Retina (tissue), 1 donor: ENCODE data around the gene DGKB.

ENCODE experiments used
- DNase-seq: peaks from one replicate; pipeline ENCODE4 v3.0.0-alpha.2; 2016

The DGKB gene

DNA sequence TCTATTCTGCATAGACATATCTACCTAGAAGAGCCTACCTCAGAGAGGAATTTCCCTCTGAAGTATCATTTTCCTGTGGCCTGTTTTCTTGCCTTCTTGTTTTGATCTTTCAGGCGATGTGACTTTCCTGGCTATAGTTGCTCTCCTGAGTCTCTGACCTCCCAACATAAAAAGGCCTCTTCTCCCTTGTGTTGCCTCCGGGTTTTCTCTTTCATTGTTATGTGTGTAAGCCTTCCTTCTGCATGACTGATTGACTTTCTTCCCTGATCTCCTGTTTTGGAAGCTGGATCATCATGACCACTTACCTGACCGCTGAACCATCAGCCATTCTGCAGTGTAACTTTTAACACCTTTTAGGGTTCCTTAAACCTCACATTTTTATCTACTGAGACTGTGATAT is 471.6 kb downstream of the DGKB start:
- no peak for DNase-seq

DNA sequence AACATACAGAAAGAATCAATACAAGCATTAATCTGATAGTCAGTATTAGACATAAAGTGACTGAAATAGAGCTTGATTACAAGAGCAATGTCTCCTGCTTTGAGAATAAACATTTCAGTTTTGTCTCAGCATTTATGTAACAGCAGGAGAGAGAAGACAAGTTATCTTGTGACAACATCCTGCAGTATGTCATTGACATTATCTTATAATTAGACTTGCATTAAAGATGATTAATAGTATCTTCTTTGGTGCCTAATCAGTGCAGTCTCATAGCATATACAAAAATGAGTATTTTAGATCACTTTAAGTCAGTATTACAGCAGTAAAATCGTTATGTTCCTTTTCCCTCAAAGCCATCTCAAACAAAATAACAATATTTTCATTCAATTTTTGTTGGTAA is 477.0 kb downstream of the DGKB start:
- DNase-seq: no peak

DNA sequence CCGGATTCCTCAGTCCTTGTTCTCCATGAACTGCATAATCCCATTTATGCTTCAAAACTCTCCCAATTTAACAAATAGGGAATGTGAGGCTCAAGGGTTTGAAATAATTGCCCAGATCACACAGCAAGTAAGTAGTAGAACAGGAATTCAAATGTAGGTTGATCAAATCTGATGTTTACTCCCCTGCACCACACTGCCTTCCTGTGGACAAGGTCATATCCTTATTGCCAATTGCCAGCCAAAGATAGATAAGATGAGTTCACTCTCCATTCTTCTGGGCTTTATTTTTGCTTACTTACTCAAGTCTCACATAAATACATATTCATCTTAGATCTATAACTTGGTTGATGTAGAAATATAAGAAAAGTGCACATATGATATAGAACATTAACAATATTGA is 477.9 kb downstream of the DGKB start:
- no peak for DNase-seq

DNA sequence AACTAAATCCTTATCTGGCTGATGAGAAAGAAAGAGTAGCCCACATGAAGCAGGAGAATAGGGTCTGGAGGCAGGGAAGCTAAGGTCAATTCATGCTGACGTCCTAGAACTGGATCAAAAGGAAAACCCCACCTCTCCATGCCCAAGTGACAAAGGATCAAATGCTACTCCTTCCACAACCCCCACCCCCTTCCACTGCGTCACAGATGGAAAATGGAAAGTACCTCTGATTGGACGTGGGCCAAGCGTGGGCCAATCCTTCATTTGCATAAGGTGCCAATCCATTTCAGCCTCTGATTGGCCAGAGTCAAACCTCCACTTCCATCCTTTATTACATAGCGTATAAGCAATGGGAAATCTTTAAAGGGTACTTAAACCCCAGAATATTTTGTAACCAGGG is 481.8 kb downstream of the DGKB start:
- no peak for DNase-seq

- no peak for DNase-seq
Observed at GRCh38 chr7:14419531-14419930, 483.0 kb downstream of the DGKB start.

GRCh38 chr7:14418633-14419032 is 483.9 kb downstream of the DGKB start:
- no peak for DNase-seq

- no peak for DNase-seq
Observed at GRCh38 chr7:14414274-14414986, 488.1 kb downstream of the DGKB start.

- no peak for DNase-seq
Observed at GRCh38 chr7:14407246-14408015, 495.1 kb downstream of the DGKB start.

GRCh38 chr7:14403587-14403986 is 499.0 kb downstream of the DGKB start:
- no peak for DNase-seq

GRCh38 chr7:14400271-14400670 is 502.3 kb downstream of the DGKB start:
- DNase-seq: no peak

- no peak for DNase-seq
Observed at GRCh38 chr7:14398526-14398925, 504.0 kb downstream of the DGKB start.

DNA sequence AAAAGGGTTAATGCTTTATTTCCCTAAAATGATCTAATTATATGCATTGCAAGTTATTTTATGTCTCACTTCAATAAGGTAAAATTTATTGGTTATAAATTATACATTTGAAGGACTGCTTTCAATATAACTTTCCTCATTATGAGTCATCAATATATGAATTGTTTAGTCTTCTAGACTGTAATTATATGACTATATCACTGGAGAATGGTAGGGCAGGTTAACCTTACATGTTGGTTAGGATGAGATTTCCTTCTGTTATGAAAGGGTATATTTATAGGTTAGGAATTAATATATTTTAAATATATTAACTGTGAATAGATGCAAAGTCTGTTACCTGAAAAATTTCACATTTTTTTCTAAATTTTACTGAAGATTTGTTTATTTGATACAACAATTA is 506.7 kb downstream of the DGKB start:
- DNase-seq: no peak

GRCh38 chr7:14394786-14395185 is 507.8 kb downstream of the DGKB start:
- DNase-seq: no peak

- no peak for DNase-seq
Observed at GRCh38 chr7:14389595-14389994, 513.0 kb downstream of the DGKB start.

- peak; percentile 50 for DNase-seq
Observed at GRCh38 chr7:14389181-14389591, 513.4 kb downstream of the DGKB start.

- no peak for DNase-seq
Observed at GRCh38 chr7:14385074-14385473, 517.5 kb downstream of the DGKB start.

GRCh38 chr7:14381936-14382335 is 520.6 kb downstream of the DGKB start:
- no peak for DNase-seq

- no peak for DNase-seq
Observed at GRCh38 chr7:14381306-14381705, 521.2 kb downstream of the DGKB start.

DNA sequence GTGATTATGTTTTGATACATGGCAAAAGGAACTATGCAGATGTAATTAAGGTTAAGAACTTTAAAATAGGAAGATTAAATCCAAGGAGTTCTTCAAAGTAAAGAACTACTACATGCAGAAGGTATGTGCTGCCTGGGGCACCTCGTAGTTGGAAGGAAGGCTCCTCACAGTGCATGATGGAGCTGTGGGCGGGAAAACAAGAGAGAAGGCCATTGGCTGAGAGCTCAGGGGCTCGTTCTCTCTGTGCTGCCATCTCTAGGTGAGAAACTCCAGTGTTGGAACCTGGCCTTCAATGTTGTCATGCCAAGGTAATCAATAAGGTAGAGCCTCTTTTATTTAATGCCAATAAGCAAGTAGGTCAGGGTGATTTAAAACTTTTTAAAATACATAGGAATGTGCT is 521.7 kb downstream of the DGKB start:
- no peak for DNase-seq

DNA sequence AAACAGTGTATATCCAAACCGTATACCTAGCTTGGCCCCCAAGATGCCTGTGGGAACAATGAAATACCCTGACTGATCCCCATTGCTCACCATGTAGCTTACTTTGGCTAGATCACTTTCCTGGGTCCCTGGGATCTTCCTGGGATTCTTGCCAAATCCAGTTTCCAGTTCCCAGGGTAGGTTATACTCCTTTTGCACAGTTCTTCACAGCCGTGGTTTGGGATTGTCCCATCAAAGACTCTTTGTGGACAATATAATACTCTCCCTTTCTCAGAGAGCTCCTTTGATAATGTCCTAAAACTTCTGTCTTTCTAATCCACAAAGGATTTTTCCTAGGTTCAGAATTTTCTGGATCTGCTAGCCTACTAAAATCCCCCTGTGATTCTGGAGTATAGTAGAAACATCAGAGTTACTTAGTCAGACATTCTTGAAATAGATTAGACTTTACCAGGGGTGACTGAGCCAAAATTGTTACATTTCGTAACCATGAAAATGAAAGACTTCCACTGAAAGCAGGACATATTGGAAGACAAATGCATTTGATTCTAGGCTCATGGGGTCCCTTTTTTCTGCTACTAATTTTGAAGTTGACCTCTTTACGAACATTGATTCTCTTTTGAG is 524.8 kb downstream of the DGKB start:
- DNase-seq: no peak

DNA sequence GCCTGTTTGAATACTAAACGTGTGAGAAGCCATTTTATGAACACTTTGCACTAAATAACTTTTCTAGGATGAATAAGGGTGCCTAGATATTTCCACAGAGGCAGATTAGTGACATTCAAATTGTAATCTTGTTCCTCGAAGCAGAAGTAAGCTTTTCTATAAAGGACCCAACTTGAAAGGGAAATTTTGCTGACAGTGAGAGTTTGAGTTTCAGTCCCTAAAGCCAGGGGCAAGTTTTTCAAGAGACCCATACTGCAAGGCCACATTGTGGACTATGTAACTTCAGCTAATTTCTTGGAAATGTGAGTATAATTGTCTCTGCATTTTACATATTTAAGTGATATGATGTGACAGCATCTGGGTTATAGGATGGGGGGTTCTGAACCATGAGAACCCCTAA is 525.8 kb downstream of the DGKB start:
- DNase-seq: no peak

GRCh38 chr7:14375998-14376397 is 526.6 kb downstream of the DGKB start:
- DNase-seq: no peak

GRCh38 chr7:14374336-14374735 is 528.2 kb downstream of the DGKB start:
- DNase-seq: no peak

DNA sequence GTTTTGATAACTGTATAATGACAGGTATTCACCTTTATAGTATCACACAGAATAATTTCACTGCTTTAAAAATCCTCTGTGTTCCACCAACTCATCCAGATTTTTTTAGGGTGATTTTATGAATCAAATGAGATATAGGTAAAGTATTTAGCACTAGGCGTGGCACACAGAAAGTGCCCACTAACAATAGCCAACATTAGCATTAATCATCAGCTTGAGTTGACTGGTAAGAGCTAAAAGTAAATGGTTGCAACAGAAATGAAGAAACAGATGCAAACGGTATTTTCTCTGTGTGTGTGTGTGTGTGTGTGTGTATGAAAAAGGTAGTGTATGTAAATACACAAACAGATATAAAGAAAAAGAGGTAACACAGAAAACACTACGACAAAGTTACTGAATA is 534.3 kb downstream of the DGKB start:
- DNase-seq: no peak
